Measurements from ENCODE around the gene ATXN7L1. TPM values are rescaled to one million over a fixed set of nuclear protein-coding genes. Genes with fewer than 3 reads are reported as not detected.

Gene ATXN7L1
- total and polyA plus RNA-seq, 2 of the 8 experiments (the other 6 are each of a cell fraction or from before 2014, with no cell fraction given) = 14.3 to 34.0 TPM

GRCh38 chr7:105738133-105738532 is 138.3 kb downstream of the ATXN7L1 start (continued):
- TF ChIP-seq RAD21 (IDR thresholded peaks at IDR 0.05 in 1 of 2, conservative IDR thresholded peaks at IDR 0.05 in 1 of 2; ENCODE audit: low read depth in 2 of 2, low read length in 2 of 2) (peak in 1 of 2 experiments; percentile 23; a peak in 1 of 4 replicates), SP4 (IDR thresholded peaks at IDR 0.05; ENCODE audit: low read length) (no peak), USF2 (IDR thresholded peaks at IDR 0.05; ENCODE audit: low read length) (no peak), CTBP2 (IDR thresholded peaks at IDR 0.05; ENCODE audit: borderline replicate concordance, insufficient read depth, insufficient read length, low read length) (no peak)
- TF ChIP-seq, protein P1, sequence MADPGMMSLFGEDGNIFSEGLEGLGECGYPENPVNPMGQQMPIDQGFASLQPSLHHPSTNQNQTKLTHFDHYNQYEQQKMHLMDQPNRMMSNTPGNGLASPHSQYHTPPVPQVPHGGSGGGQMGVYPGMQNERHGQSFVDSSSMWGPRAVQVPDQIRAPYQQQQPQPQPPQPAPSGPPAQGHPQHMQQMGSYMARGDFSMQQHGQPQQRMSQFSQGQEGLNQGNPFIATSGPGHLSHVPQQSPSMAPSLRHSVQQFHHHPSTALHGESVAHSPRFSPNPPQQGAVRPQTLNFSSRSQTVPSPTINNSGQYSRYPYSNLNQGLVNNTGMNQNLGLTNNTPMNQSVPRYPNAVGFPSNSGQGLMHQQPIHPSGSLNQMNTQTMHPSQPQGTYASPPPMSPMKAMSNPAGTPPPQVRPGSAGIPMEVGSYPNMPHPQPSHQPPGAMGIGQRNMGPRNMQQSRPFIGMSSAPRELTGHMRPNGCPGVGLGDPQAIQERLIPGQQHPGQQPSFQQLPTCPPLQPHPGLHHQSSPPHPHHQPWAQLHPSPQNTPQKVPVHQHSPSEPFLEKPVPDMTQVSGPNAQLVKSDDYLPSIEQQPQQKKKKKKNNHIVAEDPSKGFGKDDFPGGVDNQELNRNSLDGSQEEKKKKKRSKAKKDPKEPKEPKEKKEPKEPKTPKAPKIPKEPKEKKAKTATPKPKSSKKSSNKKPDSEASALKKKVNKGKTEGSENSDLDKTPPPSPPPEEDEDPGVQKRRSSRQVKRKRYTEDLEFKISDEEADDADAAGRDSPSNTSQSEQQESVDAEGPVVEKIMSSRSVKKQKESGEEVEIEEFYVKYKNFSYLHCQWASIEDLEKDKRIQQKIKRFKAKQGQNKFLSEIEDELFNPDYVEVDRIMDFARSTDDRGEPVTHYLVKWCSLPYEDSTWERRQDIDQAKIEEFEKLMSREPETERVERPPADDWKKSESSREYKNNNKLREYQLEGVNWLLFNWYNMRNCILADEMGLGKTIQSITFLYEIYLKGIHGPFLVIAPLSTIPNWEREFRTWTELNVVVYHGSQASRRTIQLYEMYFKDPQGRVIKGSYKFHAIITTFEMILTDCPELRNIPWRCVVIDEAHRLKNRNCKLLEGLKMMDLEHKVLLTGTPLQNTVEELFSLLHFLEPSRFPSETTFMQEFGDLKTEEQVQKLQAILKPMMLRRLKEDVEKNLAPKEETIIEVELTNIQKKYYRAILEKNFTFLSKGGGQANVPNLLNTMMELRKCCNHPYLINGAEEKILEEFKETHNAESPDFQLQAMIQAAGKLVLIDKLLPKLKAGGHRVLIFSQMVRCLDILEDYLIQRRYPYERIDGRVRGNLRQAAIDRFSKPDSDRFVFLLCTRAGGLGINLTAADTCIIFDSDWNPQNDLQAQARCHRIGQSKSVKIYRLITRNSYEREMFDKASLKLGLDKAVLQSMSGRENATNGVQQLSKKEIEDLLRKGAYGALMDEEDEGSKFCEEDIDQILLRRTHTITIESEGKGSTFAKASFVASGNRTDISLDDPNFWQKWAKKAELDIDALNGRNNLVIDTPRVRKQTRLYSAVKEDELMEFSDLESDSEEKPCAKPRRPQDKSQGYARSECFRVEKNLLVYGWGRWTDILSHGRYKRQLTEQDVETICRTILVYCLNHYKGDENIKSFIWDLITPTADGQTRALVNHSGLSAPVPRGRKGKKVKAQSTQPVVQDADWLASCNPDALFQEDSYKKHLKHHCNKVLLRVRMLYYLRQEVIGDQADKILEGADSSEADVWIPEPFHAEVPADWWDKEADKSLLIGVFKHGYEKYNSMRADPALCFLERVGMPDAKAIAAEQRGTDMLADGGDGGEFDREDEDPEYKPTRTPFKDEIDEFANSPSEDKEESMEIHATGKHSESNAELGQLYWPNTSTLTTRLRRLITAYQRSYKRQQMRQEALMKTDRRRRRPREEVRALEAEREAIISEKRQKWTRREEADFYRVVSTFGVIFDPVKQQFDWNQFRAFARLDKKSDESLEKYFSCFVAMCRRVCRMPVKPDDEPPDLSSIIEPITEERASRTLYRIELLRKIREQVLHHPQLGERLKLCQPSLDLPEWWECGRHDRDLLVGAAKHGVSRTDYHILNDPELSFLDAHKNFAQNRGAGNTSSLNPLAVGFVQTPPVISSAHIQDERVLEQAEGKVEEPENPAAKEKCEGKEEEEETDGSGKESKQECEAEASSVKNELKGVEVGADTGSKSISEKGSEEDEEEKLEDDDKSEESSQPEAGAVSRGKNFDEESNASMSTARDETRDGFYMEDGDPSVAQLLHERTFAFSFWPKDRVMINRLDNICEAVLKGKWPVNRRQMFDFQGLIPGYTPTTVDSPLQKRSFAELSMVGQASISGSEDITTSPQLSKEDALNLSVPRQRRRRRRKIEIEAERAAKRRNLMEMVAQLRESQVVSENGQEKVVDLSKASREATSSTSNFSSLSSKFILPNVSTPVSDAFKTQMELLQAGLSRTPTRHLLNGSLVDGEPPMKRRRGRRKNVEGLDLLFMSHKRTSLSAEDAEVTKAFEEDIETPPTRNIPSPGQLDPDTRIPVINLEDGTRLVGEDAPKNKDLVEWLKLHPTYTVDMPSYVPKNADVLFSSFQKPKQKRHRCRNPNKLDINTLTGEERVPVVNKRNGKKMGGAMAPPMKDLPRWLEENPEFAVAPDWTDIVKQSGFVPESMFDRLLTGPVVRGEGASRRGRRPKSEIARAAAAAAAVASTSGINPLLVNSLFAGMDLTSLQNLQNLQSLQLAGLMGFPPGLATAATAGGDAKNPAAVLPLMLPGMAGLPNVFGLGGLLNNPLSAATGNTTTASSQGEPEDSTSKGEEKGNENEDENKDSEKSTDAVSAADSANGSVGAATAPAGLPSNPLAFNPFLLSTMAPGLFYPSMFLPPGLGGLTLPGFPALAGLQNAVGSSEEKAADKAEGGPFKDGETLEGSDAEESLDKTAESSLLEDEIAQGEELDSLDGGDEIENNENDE (IDR thresholded peaks at IDR 0.05; ENCODE audit: insufficient replicate concordance, low read length) = no peak

All from H1 (cell line).